Kidney glomerular epithelial cell (primary cell): ENCODE measurements around the gene SAMD11.

Source experiments
- DNase-seq: peaks from one replicate; lab custom pipeline; 2025; lab: John Stamatoyannopoulos, UW

SAMD11 gene

DNA sequence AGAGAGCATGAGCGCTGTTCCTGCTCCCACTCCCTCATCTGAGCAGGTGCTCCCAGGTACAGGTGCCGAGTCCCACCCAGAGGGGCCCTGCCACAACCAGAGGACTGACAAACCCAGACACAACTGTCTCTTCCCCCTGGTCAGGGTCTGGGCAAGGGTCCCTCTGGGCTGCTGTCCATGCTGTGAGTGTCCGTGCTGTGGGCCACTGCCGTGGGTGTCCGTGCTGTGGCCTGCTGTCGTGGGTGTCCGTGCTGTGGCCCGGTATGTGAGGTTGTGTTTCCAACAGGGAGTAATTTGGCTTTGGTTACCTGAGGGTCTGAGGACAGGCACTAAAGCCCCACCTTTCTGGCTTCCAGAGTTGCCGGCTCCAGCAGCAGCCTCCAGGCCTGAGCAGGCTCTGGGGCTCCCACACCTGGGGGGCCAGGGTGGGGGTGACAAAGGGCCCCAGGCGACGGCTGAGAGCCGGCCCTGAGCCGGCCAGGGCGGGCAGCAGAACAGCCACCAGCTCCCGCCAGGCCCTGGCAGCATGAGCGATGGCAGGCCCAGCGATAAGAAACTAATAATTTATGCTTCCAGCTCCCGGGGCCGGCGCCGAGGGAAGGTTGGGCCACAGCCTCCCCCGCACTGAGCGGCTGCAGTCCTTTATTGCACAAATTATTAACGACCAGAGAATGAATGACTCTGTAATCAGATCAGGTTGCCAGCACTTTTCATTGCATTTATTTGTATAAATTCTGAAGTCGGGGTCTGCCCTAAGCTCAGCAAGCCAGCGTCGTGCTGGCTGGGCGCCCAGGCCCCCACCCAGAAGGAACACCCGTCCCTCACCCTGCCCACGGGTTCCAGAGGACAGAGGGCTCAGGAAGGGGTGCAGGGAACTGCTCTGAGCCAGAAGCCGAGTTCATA lies 7.3 kb upstream of the SAMD11 start:
- peak; percentile 46 for DNase-seq

DNA sequence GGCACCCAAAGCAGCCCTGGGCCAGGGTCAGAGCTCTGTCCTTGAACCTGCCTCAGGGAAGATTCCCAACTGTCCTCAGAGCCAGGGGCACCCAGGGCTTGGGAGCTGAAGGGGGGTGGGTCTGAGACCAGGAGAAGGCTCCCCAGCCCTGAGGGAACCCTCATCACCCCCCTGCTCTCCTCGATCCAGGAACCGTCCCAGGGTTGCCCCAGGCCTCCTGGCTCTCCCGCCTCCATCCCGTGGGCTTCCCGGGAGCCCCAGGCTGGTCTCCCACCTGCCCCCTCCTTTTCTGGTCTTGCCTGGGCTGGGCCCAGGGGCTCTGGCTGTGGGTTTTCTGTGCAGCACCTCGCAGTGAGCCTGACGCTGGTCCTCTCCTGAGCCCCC lies 6.7 kb upstream of the SAMD11 start:
- DNase-seq, result no peak

DNA sequence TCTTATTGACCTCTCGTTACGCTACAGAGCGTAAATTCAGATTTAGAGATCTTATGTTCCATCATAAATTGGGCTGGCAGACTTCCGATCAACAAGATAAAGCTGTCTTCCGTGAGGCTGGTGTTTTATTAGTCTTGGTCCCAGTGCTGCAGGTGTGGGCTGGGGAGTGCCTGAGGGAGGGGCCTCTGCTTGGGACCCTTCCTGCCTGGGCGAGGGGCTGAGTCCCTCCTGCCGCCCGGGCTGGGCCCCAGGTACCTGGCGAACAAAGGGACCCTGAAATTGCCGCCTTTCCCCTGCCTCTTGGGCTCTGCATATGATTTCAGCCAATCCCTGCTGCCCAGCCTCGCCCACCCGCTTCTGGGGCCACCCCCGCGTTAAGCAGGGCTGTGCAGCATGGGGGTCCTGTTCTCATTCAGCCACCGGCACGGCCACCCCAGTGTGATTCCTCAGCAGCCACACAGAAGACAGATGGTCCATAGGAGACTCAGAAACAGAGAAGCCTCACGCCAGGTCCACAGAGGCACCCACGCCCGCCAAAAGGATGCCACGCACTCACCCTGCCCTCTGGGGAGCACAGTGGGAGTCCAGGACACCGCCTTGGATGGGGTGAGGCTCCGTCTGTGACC lies 6.1 kb upstream of the SAMD11 start:
- DNase-seq, result no peak

DNA sequence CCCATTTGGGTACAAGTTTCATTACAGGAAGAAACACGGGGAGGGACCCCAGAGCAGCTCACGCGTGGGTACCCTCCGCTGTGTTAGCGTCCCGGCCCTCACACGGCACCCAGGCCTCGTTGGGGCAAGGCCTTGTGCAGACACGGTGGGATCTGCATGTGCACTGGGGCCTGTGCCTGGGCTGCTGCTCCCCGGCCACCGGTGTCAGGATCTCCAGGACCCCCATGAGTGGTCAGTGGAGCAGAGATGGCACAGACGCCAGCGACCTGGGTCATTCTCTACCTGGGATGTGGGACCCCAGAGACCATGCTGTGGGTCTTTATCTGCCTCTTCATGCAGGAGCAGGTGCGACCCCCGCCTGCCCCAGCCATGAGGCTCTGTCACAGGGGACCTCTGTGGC lies 5.4 kb upstream of the SAMD11 start:
- DNase-seq, result no peak

DNA sequence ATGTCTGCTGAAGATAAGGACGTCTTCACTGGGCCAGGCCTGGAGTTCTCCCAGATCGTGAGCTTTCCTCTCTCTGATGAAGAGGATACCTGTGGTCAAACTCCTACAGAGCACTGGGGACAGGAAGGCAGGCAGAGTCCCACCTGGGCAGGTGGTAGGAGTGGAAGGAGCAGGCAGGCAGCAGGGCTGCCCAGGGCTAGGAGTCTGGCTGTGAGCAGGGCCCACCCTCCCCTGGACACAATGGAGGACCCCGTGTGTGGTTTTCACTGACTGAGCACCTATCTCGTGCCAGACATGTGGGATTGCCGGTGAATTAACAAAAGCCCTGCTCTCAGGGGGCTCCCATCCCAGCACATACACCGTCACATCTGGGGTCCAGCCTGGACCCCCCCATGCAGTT lies 4.9 kb upstream of the SAMD11 start:
- no peak for DNase-seq

DNA sequence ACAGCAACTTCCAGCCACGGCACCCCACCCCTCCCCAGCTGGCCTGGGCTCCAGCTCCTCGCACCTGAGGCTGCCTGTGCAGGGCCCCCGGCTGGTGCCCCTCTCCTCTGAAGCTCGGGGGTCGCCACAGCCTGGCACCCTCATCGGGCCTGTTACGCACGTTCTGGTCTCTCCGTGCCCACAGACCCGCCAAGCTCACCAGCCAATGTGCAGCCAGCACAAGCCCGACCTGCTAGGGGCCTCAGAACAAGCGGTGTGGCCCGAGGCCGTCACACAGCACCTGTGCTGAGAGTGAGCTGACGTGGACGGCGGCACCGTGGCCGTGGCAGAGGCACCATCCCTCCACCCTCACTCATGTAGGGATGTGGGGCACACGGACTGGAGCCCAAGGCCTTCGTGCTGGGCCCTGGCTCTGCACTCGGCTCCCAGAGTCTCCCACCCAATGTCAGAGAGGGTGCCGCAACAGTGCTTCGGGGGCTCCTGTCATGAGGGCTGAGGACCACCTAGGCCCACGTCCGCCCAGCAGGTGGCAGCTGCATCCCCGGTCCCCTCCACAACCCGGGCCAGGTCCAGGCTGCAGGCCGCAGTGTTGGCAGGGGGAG lies 4.4 kb upstream of the SAMD11 start:
- no peak for DNase-seq

DNA sequence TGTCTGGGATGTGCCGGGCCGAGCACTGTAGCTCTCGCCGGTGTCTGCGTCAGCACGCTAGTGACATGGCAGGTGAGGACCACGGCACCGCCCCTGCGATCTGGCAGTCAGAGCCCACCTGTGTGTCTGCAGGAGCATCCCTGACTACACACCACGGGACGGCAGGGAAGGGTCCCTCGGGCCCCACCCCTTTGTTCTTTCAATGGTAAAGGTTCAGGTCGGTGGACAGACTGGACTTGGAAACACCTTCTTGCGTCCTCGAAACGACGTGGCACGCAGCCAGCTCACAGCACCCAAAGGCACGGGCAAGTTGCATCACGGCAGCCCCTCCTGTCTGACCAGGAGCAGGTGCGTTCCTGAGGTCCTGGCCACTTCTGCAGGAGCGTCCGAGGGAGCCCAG lies 3.7 kb upstream of the SAMD11 start:
- no peak for DNase-seq

DNA sequence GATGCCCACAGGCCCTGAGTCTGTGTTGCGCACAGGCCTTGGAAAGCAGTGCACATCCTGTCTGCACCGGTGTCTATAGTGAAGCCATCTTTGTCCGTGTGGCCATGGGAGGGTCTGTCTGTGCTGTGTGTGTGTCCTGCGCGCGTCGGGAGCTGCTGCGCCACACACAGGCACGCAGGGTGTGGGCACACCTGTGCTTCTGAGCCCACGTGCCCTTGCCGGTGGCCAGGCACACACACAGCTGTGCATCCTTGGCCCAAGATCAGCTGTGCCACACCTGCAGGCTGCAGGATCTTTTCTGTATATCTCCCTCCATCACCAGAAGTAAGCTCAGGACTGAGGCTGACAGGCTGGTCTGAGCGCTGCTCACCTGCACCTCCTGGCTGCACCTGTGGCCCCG lies 3.2 kb upstream of the SAMD11 start:
- DNase-seq, result no peak

DNA sequence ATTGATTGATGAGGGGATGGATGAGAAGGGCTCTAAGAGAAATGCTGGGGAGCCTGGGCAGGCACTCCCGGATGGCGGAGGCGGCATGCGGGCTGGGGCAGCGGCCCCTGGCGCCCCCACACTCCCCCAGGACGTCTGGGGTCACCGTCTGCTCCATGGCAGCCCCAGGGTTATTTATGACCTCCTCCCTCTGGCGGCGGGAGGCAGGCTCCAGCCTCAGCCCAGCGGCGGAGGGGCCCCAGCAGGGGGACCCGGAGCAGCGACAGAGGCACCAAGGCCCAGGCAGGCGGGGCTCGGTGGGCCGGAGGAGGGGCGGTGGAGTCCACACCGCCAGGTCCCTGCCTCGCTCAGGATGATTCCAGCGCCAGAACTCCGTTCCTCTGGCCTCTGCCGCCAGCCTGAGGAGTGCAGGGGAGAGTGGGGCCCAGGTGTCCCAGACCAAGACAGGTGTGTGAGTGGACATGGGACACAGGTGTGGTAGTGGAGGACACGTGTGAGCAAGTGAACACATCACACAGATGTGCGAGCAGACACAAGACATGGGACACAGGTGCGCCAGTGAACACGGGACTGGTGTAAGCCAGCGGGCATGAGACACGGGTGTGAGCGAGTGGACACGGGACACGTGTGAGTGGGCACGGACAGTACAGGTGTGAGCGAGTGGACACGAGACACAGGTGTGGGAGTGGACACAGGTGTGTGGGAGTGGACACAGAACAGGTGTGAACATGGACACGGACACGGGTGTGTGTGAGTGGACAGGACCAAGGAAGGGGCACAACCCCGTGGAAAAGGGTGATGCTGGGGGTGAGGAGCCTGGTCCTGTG lies 2.5 kb upstream of the SAMD11 start:
- peak; percentile 66 for DNase-seq

DNA sequence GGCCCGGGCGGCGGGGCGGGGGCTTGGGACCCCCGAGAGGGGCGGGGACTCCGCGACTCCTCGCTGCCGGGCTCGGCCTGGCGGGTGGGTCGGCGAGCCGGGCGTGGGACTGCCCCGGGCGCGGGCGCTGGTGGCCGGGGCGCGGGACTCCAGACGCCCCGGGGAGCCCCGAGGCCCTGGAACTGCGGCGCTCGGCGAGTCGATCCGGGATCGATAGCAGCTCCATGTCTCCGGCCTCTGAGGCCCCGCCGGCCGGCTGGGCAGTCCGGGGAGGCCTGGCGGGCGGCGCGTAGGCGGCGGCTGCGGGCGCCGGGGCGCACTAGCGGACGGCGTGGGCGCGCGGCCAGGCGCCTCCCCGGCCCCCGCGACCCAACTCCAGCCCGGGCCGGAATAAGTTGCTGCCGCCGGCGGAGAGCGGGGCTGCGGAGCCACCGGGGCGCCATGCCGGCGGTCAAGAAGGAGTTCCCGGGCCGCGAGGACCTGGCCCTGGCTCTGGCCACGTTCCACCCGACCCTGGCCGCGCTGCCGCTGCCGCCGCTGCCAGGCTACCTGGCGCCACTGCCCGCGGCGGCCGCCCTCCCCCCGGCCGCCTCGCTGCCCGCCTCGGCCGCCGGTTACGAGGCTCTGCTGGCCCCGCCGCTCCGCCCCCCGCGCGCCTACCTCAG lies 400 bp downstream of the SAMD11 start:
- no peak for DNase-seq

DNA sequence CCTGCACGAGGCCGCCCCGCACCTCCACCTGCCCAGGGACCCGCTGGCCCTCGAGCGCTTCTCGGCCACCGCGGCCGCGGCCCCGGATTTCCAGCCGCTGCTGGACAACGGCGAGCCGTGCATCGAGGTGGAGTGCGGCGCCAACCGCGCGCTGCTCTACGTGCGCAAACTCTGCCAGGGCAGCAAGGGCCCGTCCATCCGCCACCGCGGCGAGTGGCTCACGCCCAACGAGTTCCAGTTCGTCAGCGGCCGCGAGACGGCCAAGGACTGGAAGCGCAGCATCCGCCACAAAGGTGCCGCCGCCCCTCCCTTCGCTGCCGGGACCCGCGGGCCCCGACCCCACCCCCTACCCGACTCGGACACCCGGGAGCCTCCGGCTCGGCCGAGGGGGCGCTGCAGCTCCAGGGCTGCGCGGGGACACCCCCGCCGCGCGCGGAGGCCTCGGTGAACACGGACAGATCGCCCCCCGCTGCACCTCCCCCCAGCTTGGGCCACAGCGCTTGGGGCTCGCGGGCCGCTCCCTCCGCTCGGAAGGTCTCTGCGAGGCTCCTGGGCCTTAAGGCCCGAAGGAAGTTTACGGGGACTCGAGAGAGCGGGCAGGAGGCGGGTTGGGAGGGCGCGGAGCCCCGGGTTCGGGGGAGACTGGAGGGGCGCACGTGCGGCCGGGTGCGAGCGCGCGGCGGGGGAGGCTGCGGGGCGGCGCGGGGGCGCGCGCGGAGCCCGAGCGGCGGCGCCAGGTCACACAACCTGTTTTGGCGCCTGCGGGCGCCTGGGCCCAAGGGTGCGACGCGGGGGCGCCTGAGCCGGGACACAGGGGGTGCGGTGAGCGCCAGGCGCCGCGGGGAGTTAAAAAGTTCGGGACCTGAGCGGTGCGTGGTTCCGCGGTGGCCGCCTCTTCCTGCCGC lies 1.2 kb downstream of the SAMD11 start:
- no peak for DNase-seq

DNA sequence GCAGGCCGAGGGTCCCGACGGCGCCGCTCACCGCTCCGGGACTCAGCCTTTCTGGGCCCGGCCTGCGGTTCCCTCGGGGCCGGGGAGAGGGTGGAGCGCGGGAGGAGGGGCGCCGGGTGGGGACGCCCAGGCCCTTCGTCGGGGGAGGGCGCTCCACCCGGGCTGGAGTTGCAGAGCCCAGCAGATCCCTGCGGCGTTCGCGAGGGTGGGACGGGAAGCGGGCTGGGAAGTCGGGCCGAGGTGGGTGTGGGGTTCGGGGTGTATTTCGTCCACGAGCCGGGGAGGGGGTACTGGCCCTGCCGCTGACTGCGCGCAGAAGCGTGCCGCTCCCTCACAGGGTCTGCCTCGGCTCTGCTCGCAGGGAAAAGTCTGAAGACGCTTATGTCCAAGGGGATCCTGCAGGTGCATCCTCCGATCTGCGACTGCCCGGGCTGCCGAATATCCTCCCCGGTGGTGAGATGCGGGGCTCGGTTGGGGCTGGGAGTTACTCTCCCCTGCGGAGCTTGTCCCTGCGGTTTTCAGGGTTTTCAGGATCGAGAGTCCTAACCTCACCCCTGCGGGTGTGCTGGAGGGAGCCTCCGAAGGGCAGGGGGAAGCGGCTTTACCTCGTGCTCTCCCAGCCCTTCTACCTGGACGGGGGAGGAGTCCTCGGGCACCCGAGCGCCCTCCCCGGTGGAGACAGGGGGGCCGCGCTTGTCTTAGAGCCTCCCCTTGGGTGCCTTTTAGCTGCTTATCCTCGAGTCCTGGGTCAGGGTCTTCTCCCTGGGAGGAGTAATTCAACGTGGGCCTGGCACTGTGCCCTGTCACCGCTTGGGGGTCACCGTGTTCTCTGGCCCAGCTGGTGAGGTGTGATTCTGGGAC lies 2.1 kb downstream of the SAMD11 start:
- DNase-seq, result no peak

DNA sequence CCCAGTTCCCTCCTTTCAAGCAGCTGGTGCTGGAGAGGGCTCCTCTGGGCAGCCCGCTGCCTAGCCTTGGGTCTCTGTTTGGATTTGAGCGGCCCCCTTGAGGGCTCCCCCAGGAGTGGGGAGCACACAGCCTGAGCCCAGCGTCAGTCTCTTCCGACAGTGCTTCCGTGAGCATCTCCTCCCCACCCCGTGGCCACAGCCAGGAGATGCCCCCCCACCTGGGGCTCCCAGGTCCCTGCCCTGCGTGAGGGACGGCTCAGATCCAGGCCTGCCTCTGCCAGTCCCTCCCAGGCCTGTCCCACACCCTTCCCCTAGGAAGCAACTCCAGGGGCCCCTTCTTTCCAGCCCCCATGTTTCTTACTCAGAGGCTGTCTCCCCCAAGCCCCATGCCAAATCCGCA lies 3.5 kb downstream of the SAMD11 start:
- DNase-seq, result no peak

DNA sequence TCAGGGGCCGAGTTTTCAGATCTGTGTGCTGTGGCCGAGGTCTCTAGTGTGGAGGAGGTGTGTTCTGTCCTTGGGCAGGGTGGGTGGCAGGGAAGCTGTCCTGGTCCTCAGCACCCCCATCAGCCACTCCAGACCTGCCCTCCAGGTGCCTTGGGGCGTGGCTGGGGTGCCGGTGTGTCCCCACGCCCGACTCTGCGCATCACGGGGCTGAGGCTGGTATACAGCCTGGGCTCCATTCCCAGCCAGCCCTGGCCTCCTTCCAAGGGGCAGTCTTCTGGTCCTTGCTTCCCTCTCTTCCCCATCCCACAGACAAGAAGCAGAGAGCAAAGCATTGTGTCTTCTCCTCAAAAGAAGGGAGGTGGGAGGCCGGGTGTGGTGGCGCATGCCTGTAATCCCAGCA lies 4.0 kb downstream of the SAMD11 start:
- DNase-seq, result no peak

DNA sequence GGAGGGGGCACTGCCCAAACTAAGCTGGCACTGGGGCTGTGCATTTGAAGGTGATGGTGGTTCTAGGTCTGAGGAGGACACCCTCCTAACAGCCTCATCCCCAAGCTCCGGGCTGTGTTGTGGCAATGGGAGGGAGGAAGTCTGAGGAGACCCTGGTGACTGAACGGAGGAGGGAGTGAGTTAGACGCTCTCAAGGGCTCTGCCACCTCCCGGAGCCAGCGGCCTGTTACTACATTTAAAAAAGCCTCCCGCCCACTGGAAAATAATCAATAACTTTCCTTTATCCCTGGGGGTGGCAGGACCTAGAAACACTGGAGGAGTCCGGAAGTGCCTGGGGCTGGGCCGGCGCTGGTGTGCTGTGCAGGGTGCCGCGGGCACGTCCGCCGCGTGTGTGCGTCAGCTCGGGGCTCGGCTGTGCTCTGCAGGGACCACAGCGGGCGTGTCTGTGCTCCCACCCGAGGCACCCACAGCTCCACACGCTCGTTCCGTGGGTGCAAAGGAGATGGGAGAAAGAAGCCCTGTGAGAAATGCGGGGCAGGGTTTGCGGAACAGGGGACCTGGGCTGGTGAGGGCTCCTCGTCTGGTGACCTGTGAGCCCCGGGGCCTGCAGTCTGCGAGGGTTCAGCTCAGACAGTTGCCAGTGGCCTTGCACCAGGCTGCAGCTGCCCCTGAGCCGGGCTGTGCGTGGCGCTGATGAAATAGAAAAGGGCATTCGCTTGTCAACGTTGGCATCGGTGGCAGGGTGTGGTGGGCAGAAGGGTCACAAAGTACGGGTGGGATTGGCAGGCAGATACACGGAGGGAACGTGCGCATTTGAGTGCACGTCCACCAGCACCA lies 5.3 kb downstream of the SAMD11 start:
- no peak for DNase-seq

DNA sequence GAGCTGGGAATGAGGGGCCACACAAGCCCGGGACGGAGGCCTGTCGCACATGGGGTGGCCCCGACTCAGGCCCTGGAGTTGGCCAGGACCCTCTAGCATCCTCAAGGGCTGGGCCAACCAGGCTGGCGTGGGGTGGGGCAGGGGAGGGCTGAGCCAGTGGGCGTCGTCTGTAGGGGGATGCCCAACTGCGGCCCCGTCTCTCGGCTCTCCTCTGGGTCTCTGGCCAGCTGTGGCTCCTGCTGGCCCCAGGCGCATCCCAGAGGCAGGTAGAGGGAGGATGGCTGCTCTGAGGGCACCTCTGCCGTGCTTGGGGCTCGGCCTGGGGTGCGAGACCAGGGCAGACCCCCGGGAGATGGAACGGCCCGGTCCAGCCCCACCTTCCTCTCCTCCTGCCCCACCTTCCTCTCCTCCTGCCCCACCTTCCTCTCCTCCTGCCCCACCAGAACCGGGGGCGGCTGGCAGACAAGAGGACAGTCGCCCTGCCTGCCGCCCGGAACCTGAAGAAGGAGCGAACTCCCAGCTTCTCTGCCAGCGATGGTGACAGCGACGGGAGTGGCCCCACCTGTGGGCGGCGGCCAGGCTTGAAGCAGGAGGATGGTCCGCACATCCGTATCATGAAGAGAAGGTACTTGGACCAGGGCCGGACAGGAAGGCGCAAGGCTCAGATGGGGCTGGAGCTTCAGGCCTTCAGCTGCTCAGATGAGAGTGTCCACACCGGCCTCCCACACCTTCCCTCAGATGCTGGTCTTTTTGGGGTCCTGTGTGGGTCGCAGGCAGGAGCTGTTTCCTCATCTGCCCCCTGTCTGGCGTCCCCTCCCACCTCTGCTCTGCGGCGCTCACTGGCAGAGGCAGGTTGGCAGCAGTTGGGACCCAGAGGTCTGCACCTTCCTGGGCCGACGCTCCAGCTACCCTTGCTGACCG lies 6.2 kb downstream of the SAMD11 start:
- no peak for DNase-seq

DNA sequence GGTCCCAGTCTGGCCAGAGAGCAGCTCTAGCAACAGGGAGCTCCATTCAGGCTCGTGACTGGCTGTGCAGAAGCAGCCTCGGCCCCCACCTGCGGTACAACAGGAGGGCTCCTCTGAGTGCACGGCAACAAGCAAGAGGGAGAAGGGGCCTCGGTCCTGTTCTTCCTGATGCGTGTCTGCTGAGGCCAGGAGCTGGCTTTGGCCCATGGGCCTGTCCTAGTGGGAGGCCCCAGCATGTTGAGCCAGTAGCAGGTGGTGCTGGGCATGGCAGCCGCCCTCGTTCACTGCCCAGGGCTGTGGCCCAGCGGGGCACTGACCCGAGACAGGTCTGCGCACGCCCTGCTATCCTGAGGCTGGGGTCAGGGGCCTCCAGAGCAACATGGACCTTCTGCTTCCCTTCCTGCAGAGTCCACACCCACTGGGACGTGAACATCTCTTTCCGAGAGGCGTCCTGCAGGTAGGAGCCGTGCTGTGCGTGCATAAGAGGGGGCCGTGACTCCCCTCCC lies 7.0 kb downstream of the SAMD11 start:
- no peak for DNase-seq
